Right lobe of liver (tissue), 6 donors: ENCODE results near the gene HIGD2A. TPM values are rescaled to one million over a fixed set of nuclear protein-coding genes. Genes with fewer than 3 reads are reported as not detected.

Experiments used
- ATAC-seq, 4 donors: fragments of 200-7000 bp; cut with Tn5 transposase; one replicate each; pipeline ENCODE4 v1.9.1; 2020; ENCODE audit warnings: mild to moderate bottlenecking in 4 of 4, moderate library complexity in 4 of 4
- DNase-seq, 3 donors: peaks; one replicate each; pipeline ENCODE4 v3.0.0-alpha.2; 2020
- H3K27ac ChIP-seq, 3 donors: fragments of 200-600 bp; one replicate each; pipeline ENCODE4 v1.8.0; 2022
- H3K27me3 ChIP-seq, 2 donors: fragments of 200-600 bp; one replicate each; pipeline ENCODE4 v1.8.0; 2022
- H3K36me3 ChIP-seq, 4 donors: fragments of 200-600 bp; sonication (generic) in 1 of 4; one replicate each; pipeline versions ENCODE4 v1.5.1 to v1.8.0; 2017 to 2022; ENCODE audit warnings: control low read depth in 1 of 4
- H3K4me1 ChIP-seq, 4 donors: fragments of 200-600 bp; sonication (generic) in 1 of 4; one replicate each; pipeline versions ENCODE4 v1.5.1 to v1.8.0; 2017 to 2022; ENCODE audit warnings: control low read depth in 1 of 4
- H3K4me3 ChIP-seq, 3 donors: fragments of 200-600 bp; one replicate each; pipeline ENCODE4 v1.8.0; 2022
- H3K9me3 ChIP-seq, 4 donors: fragments of 200-600 bp; sonication (generic) in 1 of 4; one replicate each; pipeline versions ENCODE4 v1.5.1 to v1.8.0; 2017 to 2022; ENCODE audit warnings: control low read depth in 1 of 4
- POLR2A ChIP-seq: fragments of 450-650 bp; IDR thresholded peaks from one replicate; pipeline ENCODE4 v1.6.1; 2017; ENCODE audit warnings: antibody characterized with exemption, mild to moderate bottlenecking
- WGBS: methylation state at CpG from one replicate; pipeline ENCODE4 v1.1.6; 2018; ENCODE audit warnings: low coverage, low lambda C conversion rate; ENCODE audit not compliant: insufficient coverage; ENCODE audit errors: missing lambda C conversion rate; 5-methylcytosine and 5-hydroxymethylcytosine counted together
- intact Hi-C, 2 donors: fragments of 100-400 bp; cut with DNase I; formaldehyde crosslinking; loops; one replicate each; pipeline versions ENCODE4 v1.11.2 to v1.14.1; 2022
- long read RNA-seq: library from polyadenylated mRNA; unstranded; transcript quantifications from one replicate; pipeline ENCODE4 v2.0.0, GENCODE V29; 2019
- total RNA-seq, 6 experiments: library from RNA; depleted of rRNA in 2 of 6; stranded (reverse); fragments of >200 nt in 2 of 6; fragmentation: NEBNext Ultra II Directional in 3 of 6; extraction: Animal tissue kit (Norgen Biotek cat#: 25700) in 3 of 6; gene quantifications; one replicate each; pipeline versions ENCODE4 v1.1.0 to v1.2.4, GENCODE V29; 2016 to 2023
- TF ChIP-seq, protein P1 (sequence below), 4 donors: fragments of 200-600 bp in 3 of 4; fragments of 450-650 bp in 1 of 4; IDR thresholded peaks; one replicate each; pipeline versions ENCODE4 v1.5.1 to v1.8.0; 2016 to 2022; ENCODE audit warnings: antibody characterized with exemption in 4 of 4, mild to moderate bottlenecking in 2 of 4
- donor health status: DM: no; HTN: yes; CAD: no.
- donor health status: DM: no; HTN: no; CAD: no.
- donor health status: DM: no; HTN: no; CAD: no.
- donor health status: DM: no; HTN: yes; CAD: no.
- donor health status: DM: no; HTN: yes; CAD: no.

Gene HIGD2A, protein sequence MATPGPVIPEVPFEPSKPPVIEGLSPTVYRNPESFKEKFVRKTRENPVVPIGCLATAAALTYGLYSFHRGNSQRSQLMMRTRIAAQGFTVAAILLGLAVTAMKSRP
- total RNA-seq = 100 to 1,000 TPM in 2 of 6 experiments, 10 to 100 TPM in 4; 39.0 to 107 (median 56.5) TPM
- long read RNA-seq, transcript HIGD2A-201 (2 exons, 668 nt) = major isoform, 44 of 45 reads
- long read RNA-seq, partial matches to known transcripts = 0 of 45 reads
- long read RNA-seq, other reads (novel, unspliced or antisense) = 1 of 45 reads

DNA sequence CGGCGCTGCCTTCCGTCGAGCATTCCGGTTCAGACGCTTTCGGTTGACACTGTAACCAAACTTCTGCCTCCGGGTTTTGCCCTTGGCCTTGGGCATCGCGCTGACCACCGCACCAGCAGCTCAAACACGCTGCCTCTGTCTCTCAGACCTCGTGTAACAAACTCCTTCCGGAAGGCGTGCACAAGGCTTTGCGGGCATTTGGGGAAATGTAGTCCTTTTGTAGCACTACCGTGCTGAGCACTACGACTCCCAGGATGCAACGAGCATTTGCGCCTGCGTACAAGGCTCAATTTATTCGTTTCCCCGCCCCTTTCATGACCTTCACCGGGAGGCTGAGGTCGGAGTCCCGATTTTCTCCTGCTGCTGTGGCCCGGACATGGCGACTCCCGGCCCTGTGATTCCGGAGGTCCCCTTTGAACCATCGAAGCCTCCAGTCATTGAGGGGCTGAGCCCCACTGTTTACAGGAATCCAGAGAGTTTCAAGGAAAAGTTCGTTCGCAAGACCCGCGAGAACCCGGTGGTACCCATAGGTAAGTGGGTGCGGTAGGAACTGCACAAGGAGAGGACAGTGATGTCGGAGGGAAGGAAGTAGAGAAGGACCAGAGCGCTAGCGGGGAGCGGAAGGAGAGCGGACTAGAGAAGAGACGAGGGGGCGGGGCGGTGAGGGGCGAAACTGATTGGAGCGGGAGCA is at the start of gene HIGD2A, which contains the start of gene NOP16:
Gene HIGD2A (plus strand): TSS at position 308 of the 691 bp plus-strand sequence. CDS start 69 bp downstream, at position 377.
Gene NOP16 (minus strand): TSS at position 155 of the 691 bp plus-strand sequence. CDS start 59 bp downstream, at position 96.
- Histone ChIP-seq H3K27ac (peak within 1 kb of the TSS; percentile 87 to 95 (median 91)), H3K36me3 (peaks cover 0 to 29% (median 10%) of the 10 kb centered on the region in 4 donors), H3K27me3 (no peaks in the 10 kb centered on the region), H3K4me3 (peak within 1 kb of the TSS; percentile 82 to 97 (median 93)), H3K4me1 (peaks cover 0 to 27% (median 6%) of the 10 kb centered on the region in 4 donors), H3K9me3 (no peaks in the 10 kb centered on the region)
- ATAC-seq (peak; percentile 94 to 96 (median 94)), DNase-seq (peak; percentile 99)
- 0% methylated on average over 32 of the region's 47 CpGs for WGBS
- no peak for TF ChIP-seq POLR2A
- TF ChIP-seq, protein P1, sequence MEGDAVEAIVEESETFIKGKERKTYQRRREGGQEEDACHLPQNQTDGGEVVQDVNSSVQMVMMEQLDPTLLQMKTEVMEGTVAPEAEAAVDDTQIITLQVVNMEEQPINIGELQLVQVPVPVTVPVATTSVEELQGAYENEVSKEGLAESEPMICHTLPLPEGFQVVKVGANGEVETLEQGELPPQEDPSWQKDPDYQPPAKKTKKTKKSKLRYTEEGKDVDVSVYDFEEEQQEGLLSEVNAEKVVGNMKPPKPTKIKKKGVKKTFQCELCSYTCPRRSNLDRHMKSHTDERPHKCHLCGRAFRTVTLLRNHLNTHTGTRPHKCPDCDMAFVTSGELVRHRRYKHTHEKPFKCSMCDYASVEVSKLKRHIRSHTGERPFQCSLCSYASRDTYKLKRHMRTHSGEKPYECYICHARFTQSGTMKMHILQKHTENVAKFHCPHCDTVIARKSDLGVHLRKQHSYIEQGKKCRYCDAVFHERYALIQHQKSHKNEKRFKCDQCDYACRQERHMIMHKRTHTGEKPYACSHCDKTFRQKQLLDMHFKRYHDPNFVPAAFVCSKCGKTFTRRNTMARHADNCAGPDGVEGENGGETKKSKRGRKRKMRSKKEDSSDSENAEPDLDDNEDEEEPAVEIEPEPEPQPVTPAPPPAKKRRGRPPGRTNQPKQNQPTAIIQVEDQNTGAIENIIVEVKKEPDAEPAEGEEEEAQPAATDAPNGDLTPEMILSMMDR (IDR thresholded peaks at IDR 0.05) = peak in 1 of 4 donors; percentile 11
- intact Hi-C loops = no loop called here

- no peaks in the 10 kb centered on the region for H3K9me3 ChIP-seq
- H3K36me3 ChIP-seq = peaks cover 0 to 7% (median 2%) of the 10 kb centered on the region in 4 donors
- TF ChIP-seq, protein P1 (IDR thresholded peaks at IDR 0.05) = no peak
- TF ChIP-seq POLR2A = no peak
- H3K27ac ChIP-seq = peak overlapping the region; percentile 32 to 93 (median 86)
- intact Hi-C loops = no loop called here
- H3K27me3 ChIP-seq = no peaks in the 10 kb centered on the region
- no peak overlapping the region for H3K4me3 ChIP-seq
- DNase-seq (no peak), ATAC-seq (peak; percentile 67 to 84 (median 75))
- WGBS = 30% methylated on average over 4 of the region's 5 CpGs
- H3K4me1 ChIP-seq = peaks cover 0 to 53% (median 18%) of the 10 kb centered on the region in 4 donors
Observed at GRCh38 chr5:176339304-176339703, 49.2 kb upstream of the HIGD2A start.

DNA sequence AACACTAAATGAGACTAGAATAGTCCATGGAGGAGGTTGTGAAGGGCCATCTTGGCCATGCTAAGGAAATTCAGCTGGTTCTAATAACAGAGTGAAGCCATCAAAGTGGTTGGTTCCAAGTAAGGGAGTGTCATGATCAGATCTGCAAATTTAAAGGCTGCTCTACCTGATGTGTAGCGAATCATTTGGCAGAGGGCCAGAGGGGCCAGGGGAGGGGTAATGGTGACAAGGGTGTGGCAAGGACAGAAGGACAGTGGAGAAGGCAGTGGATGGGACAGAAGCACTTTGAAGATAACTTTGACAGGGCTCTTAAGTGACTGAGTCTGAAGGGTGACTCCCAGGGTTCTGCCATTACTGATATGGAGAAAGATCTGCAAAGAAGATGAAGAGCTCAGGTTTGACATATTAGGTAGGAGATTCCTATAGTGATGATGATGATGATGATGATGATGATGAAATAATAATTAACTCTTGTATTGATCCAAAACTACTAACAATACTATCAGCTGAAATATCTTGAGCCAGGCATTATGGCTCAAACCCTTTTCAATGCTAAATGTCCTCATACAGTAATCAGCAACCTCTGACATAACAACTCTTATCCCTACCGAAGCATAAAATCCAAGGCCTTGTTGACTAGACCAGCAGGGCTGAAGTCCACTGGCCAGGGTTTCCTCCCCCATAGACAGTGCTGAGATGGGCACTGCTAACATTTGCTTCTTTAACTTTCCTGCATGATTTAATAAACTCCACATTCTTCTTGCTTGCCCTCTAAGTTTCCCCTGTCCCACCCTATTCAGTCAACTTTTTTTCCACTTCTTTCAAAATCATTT is 47.0 kb upstream of the HIGD2A start:
- DNase-seq (peak in 1 of 3 donors; percentile 60), ATAC-seq (peak; percentile 49 to 68 (median 60))
- intact Hi-C loops = no loop called here
- WGBS = 38% methylated on average over 2 of the region's 2 CpGs
- Histone ChIP-seq H3K4me3 (no peak overlapping the region), H3K4me1 (peaks cover 0 to 53% (median 18%) of the 10 kb centered on the region in 4 donors), H3K36me3 (peaks cover 0 to 28% (median 9%) of the 10 kb centered on the region in 4 donors), H3K27me3 (no peaks in the 10 kb centered on the region), H3K9me3 (no peaks in the 10 kb centered on the region), H3K27ac (peak overlapping the region in 2 of 3 donors; percentile 86 to 93)
- TF ChIP-seq, protein P1 (IDR thresholded peaks at IDR 0.05) = no peak
- no peak for TF ChIP-seq POLR2A

- Histone ChIP-seq H3K27ac (peak overlapping the region in 2 of 3 donors; percentile 86 to 93), H3K27me3 (no peaks in the 10 kb centered on the region), H3K9me3 (no peaks in the 10 kb centered on the region), H3K4me3 (no peak overlapping the region), H3K4me1 (peaks cover 0 to 53% (median 18%) of the 10 kb centered on the region in 4 donors), H3K36me3 (peaks cover 0 to 34% (median 11%) of the 10 kb centered on the region in 4 donors)
- ATAC-seq (no peak), DNase-seq (no peak)
- 100% methylated on average over 1 of the region's 1 CpG for WGBS
- intact Hi-C loops = no loop called here
- TF ChIP-seq POLR2A = no peak
- TF ChIP-seq, protein P1 (IDR thresholded peaks at IDR 0.05) = no peak
Observed at GRCh38 chr5:176342158-176342483, 46.4 kb upstream of the HIGD2A start.
